K562 (cell line): ENCODE measurements around the gene KCNK4. TPM values are rescaled to one million over a fixed set of nuclear protein-coding genes. Genes with fewer than 3 reads are reported as not detected.

Experiments used
- AFF1 ChIP-seq, 2 experiments: fragments of 450-650 bp; IDR thresholded peaks; 2 replicates each; pipeline ENCODE4 v1.6.1; 2018; ENCODE audit warnings: mild to moderate bottlenecking in 2 of 2, low read depth in 1 of 2; ENCODE audit not compliant: partially characterized antibody in 2 of 2
- BCOR ChIP-seq: fragments of 450-650 bp; IDR thresholded peaks from 2 replicates; pipeline ENCODE4 v1.6.1; 2016
- CCNT2 ChIP-seq: IDR thresholded peaks from 2 replicates; pipeline ENCODE4 v1.6.1; 2011; ENCODE audit warnings: borderline replicate concordance, low read depth, mild to moderate bottlenecking, moderate library complexity, mixed read lengths, low read length; ENCODE audit not compliant: insufficient read length; ENCODE audit errors: extremely low read depth
- CHD1 ChIP-seq: fragments of 200-600 bp; sonication (generic); IDR thresholded peaks from one replicate; pipeline ENCODE4 v1.6.1; 2012; ENCODE audit warnings: mild to moderate bottlenecking, moderate library complexity, low read length, inconsistent platforms
- CREB1 ChIP-seq, 2 experiments: sonication (generic) in 1 of 2; formaldehyde crosslinking in 1 of 2; IDR thresholded peaks; 2 replicates each; pipeline versions ENCODE4 v1.6.1 to v1.8.0; 2012 to 2022; ENCODE audit warnings: inconsistent platforms in 1 of 2, mild to moderate bottlenecking in 1 of 2, missing genetic modification reagents in 1 of 2, moderate library complexity in 1 of 2
- DLX4 ChIP-seq: fragments of 250-450 bp; sonication (Bioruptor Pico); IDR thresholded peaks from 2 replicates; pipeline ENCODE4 v1.6.1; 2021; ENCODE audit warnings: mild to moderate bottlenecking
- E2F3 ChIP-seq: fragments of 250-450 bp; sonication (Bioruptor Pico); IDR thresholded peaks from 2 replicates; pipeline ENCODE4 v1.4.0; 2020; ENCODE audit warnings: mild to moderate bottlenecking
- ETV6 ChIP-seq, 3 experiments: fragments of 150-350 bp in 1 of 3; sonication (generic) in 1 of 3; formaldehyde crosslinking in 1 of 3; IDR thresholded peaks; 2 replicates each; pipeline versions ENCODE4 v1.6.1 to v1.8.0; 2014 to 2022; ENCODE audit warnings: borderline replicate concordance in 2 of 3, low read depth in 2 of 3, antibody characterized with exemption in 1 of 3, low read length in 1 of 3, mild to moderate bottlenecking in 1 of 3, missing genetic modification reagents in 1 of 3
- HLTF ChIP-seq: fragments of 450-650 bp; IDR thresholded peaks from 2 replicates; pipeline ENCODE4 v1.6.1; 2016
- HNRNPL ChIP-seq: fragments of 200-400 bp; formaldehyde crosslinking; IDR thresholded peaks from 2 replicates; pipeline ENCODE4 v1.6.1; 2017; ENCODE audit warnings: low read depth, mild to moderate bottlenecking, low read length
- KAT2B ChIP-seq: IDR thresholded peaks from one replicate; pipeline ENCODE4 v1.6.1; 2012; ENCODE audit warnings: low read depth, mild to moderate bottlenecking, control low read depth, inconsistent platforms, low read length, moderate library complexity
- MCM3 ChIP-seq: fragments of 450-650 bp; IDR thresholded peaks from 2 replicates; pipeline ENCODE4 v1.6.1; 2016
- OTX1 ChIP-seq: fragments of 450-650 bp; formaldehyde crosslinking; IDR thresholded peaks from 2 replicates; pipeline ENCODE4 v1.4.0; 2022; ENCODE audit warnings: mild to moderate bottlenecking
- RAD21 ChIP-seq, 2 experiments: fragments of 250-450 bp in 1 of 2; fragments of 450-650 bp in 1 of 2; sonication (Bioruptor Pico) in 1 of 2; formaldehyde crosslinking in 1 of 2; IDR thresholded peaks in 1 of 2; conservative IDR thresholded peaks in 1 of 2; 2 replicates each; pipeline versions ENCODE4 v1.4.0 to v1.8.0; 2020 to 2022; ENCODE audit warnings: mild to moderate bottlenecking in 2 of 2, moderate library complexity in 1 of 2
- RCOR1 ChIP-seq, 2 experiments: IDR thresholded peaks; 2 replicates each; pipeline ENCODE4 v1.6.1; 2012; ENCODE audit warnings: low read depth in 2 of 2, low read length in 2 of 2, borderline replicate concordance in 1 of 2, improper control_type of control experiment in 1 of 2
- SMARCB1 ChIP-seq: IDR thresholded peaks from 2 replicates; pipeline ENCODE4 v1.6.1; 2011; ENCODE audit warnings: improper control_type of control experiment, low read depth; ENCODE audit not compliant: insufficient read length
- ZFP1 ChIP-seq: fragments of 450-650 bp; formaldehyde crosslinking; IDR thresholded peaks from 2 replicates; pipeline ENCODE4 v1.4.0; 2020; ENCODE audit warnings: mild to moderate bottlenecking, mixed read lengths
- ZNF717 ChIP-seq: fragments of 250-450 bp; sonication (Bioruptor Pico); IDR thresholded peaks from 2 replicates; pipeline ENCODE4 v1.5.0; 2021
- polyA plus RNA-seq, 8 experiments: library from polyadenylated mRNA; depleted of rRNA in 4 of 8; stranded (reverse) in 5 of 8; unstranded in 3 of 8; fragments of >200 nt; fragmentation: Nextera tagmentation in 2 of 8; fragmentation: Illumina TruSeq in 1 of 8; extraction: Ambion mirVana in 2 of 8; extraction: Trizol in 1 of 8; gene quantifications; 2 replicates each; pipeline versions ENCODE4 v1.2.1 to v1.2.3, GENCODE V29; 2011 to 2014; ENCODE audit warnings: inconsistent platforms in 1 of 8, missing spikeins in 1 of 8
- total RNA-seq, 7 experiments: library from RNA; depleted of rRNA in 6 of 7; stranded (reverse); fragments of >200 nt in 6 of 7; fragmentation: Illumina TruSeq in 2 of 7; extraction: Trizol in 2 of 7; gene quantifications; 2 replicates each; pipeline versions ENCODE4 v1.2.1 to v1.2.3, GENCODE V29; 2011 to 2021; ENCODE audit warnings: low replicate concordance in 1 of 7
- TF ChIP-seq, protein P1 (sequence below): fragments of 250-450 bp; sonication (Bioruptor Pico); IDR thresholded peaks from 2 replicates; pipeline ENCODE4 v1.8.0; 2021; ENCODE audit warnings: mild to moderate bottlenecking, moderate library complexity

Gene KCNK4
- total and polyA plus RNA-seq, 9 of the 15 experiments (the other 6 are each of a cell fraction or from before 2014, with no cell fraction given): not detected

GRCh38 chr11:64284962-64285884, 5.9 kb upstream of the KCNK4 start, which contains the start of gene GPR137 (continued):
- TF ChIP-seq AFF1 (IDR thresholded peaks at IDR 0.05; ENCODE audit: low read depth in 1 of 2, partially characterized antibody in 2 of 2): no peak
- TF ChIP-seq OTX1 (CRISPR knock-in tag): no peak
- peak; percentile 98 for TF ChIP-seq HNRNPL
- TF ChIP-seq DLX4 (CRISPR knock-in tag): no peak
- no peak for TF ChIP-seq ZNF717 (CRISPR knock-in tag)
- TF ChIP-seq ZFP1: no peak
- TF ChIP-seq ETV6 (IDR thresholded peaks at IDR 0.05; ENCODE audit: borderline replicate concordance in 1 of 2, low read depth in 2 of 2, low read length in 1 of 2): no peak
- TF ChIP-seq ETV6 (CRISPR knock-in tag; IDR thresholded peaks at IDR 0.05; ENCODE audit: borderline replicate concordance): no peak
- peak in 1 of 2 experiments; percentile 52; a peak in 1 of 4 replicates for TF ChIP-seq RCOR1 (IDR thresholded peaks at IDR 0.05; ENCODE audit: borderline replicate concordance in 1 of 2, low read depth in 2 of 2, low read length in 2 of 2)
- TF ChIP-seq CHD1: peak; percentile 50
- peak; percentile 63 for TF ChIP-seq CCNT2
- TF ChIP-seq CREB1 (IDR thresholded peaks at IDR 0.05): 0 out of 2 replicates have a peak, but pooled peaks have one; percentile 9
- TF ChIP-seq CREB1 (CRISPR knock-in tag; IDR thresholded peaks at IDR 0.05): no peak; the same call in 1 of the 2 replicates
- TF ChIP-seq HLTF: no peak
- TF ChIP-seq KAT2B: no peak
- TF ChIP-seq MCM3: no peak
- 0 out of 4 replicates have a peak, but pooled peaks of 1 of the 2 experiments have one; percentile 7 for TF ChIP-seq RAD21 (CRISPR knock-in tag; conservative IDR thresholded peaks at IDR 0.05 in 1 of 2, IDR thresholded peaks at IDR 0.05 in 1 of 2)
- no peak for TF ChIP-seq BCOR
- TF ChIP-seq, protein P1, sequence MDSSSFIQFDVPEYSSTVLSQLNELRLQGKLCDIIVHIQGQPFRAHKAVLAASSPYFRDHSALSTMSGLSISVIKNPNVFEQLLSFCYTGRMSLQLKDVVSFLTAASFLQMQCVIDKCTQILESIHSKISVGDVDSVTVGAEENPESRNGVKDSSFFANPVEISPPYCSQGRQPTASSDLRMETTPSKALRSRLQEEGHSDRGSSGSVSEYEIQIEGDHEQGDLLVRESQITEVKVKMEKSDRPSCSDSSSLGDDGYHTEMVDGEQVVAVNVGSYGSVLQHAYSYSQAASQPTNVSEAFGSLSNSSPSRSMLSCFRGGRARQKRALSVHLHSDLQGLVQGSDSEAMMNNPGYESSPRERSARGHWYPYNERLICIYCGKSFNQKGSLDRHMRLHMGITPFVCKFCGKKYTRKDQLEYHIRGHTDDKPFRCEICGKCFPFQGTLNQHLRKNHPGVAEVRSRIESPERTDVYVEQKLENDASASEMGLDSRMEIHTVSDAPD (CRISPR knock-in tag): no peak
- TF ChIP-seq E2F3 (CRISPR knock-in tag): peak; percentile 16; the same call in 1 of the 2 replicates
- TF ChIP-seq SMARCB1: no peak
